Sigmoid colon (tissue), 7 donors: ENCODE results near the gene CHRNB2. TPM values are rescaled to one million over a fixed set of nuclear protein-coding genes. Genes with fewer than 3 reads are reported as not detected.

Source experiments
- DNase-seq: peaks from one replicate; pipeline ENCODE4 v3.0.0-alpha.2; 2019
- H3K27ac ChIP-seq, 4 donors: fragments of 200-600 bp; sonication (generic); one replicate each; pipeline ENCODE4 v1.5.1; 2016 to 2019; ENCODE audit warnings: mild to moderate bottlenecking in 1 of 4
- H3K27me3 ChIP-seq, 3 donors: fragments of 200-600 bp; sonication (generic); one replicate each; pipeline ENCODE4 v1.5.1; 2019; ENCODE audit warnings: mild to moderate bottlenecking in 1 of 3
- H3K36me3 ChIP-seq, 4 donors: fragments of 200-600 bp; sonication (generic); one replicate each; pipeline ENCODE4 v1.5.1; 2016 to 2019
- H3K4me1 ChIP-seq, 4 donors: fragments of 200-600 bp; sonication (generic); one replicate each; pipeline ENCODE4 v1.5.1; 2017 to 2019
- H3K4me3 ChIP-seq, 4 donors: fragments of 200-600 bp; sonication (generic); one replicate each; pipeline ENCODE4 v1.5.1; 2017 to 2019; ENCODE audit warnings: mild to moderate bottlenecking in 2 of 4, moderate library complexity in 1 of 4
- H3K9me3 ChIP-seq, 4 donors: fragments of 200-600 bp in 3 of 4; sonication (generic) in 3 of 4; one replicate each; pipeline versions ENCODE4 v1.5.1 to v1.6.1; 2013 to 2019
- EP300 ChIP-seq, 4 donors: sonication (generic); formaldehyde crosslinking; IDR thresholded peaks; one replicate each; pipeline ENCODE4 v1.6.1; 2017; ENCODE audit warnings: antibody characterized with exemption in 4 of 4
- POLR2A ChIP-seq, 2 donors: fragments of 450-650 bp; IDR thresholded peaks; one replicate each; pipeline ENCODE4 v1.6.1; 2016; ENCODE audit warnings: antibody characterized with exemption in 2 of 2, mild to moderate bottlenecking in 2 of 2, moderate library complexity in 2 of 2
- POLR2AphosphoS5 ChIP-seq, 4 donors: sonication (generic); formaldehyde crosslinking; IDR thresholded peaks; one replicate each; pipeline ENCODE4 v1.6.1; 2017; ENCODE audit warnings: antibody characterized with exemption in 4 of 4
- WGBS, 2 donors: extraction: QIAGEN DNeasy Blood & Tissue Kit; methylation state at CpG; one replicate each; pipeline ENCODE4 v1.1.7; 2013; 5-methylcytosine and 5-hydroxymethylcytosine counted together
- intact Hi-C: fragments of 100-400 bp; cut with DNase I; formaldehyde crosslinking; loops from one replicate; pipeline ENCODE4 v1.15.1; 2023
- polyA plus RNA-seq, 3 donors: library from polyadenylated mRNA; stranded (reverse); fragments of 200-250 nt; gene quantifications; one replicate each; pipeline ENCODE4 v1.2.3, GENCODE V29; 2013
- total RNA-seq, 4 donors: library from RNA; depleted of rRNA; stranded (reverse); fragments of >200 nt; gene quantifications; one replicate each; pipeline ENCODE4 v1.1.0, GENCODE V29; 2016
- TF ChIP-seq, protein P1 (sequence below), 4 experiments: fragments of 450-650 bp in 3 of 4; fragments of 200-600 bp in 1 of 4; IDR thresholded peaks; one replicate each; pipeline ENCODE4 v1.5.1; 2016 to 2019; ENCODE audit warnings: antibody characterized with exemption in 4 of 4, mild to moderate bottlenecking in 3 of 4, moderate library complexity in 2 of 4
- donor health status: healthy with polysubstance abuse.
- donor health status: Bipolar disorder and iron deficiency.
- donor health status: healthy.

CHRNB2 gene
- total and polyA plus RNA-seq, 7 donors = under 0.01 to 1.7 (median 0.95) TPM; not detected in 2

DNA sequence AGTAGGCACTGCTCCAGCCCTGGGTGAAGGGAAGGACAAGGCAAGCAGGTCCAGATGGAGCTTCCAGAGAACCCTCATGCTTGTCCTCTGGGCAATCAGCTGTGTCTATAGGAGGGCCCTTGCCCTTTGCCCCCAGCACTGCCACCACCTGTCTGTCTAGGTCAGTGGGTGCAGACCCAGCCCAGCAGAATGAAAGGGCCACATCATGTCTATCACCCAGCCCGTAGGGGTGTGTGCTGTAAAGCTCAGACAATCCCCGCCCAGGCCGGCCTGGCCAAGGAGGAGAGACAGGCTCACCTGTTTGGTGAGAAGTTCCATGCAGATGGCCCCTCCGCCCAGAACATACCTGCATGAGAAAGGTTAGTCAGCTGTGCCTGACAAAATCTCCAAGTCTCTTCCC lies 16.1 kb upstream of the CHRNB2 start:
- WGBS, 2 donors = 48 to 73% methylated on average over 4 of the region's 4 CpGs
- Histone ChIP-seq H3K27ac (no peak overlapping the region), H3K9me3 (no peaks in the 10 kb centered on the region), H3K4me1 (peaks cover 0 to 41% (median 30%) of the 10 kb centered on the region in 4 donors), H3K4me3 (no peak overlapping the region), H3K36me3 (peaks cover 30 to 76% (median 65%) of the 10 kb centered on the region in 4 donors), H3K27me3 (no peaks in the 10 kb centered on the region)
- TF ChIP-seq EP300 (IDR thresholded peaks at IDR 0.05) (no peak), POLR2A (IDR thresholded peaks at IDR 0.05) (no peak), POLR2AphosphoS5 (IDR thresholded peaks at IDR 0.05) (no peak)
- TF ChIP-seq, protein P1, sequence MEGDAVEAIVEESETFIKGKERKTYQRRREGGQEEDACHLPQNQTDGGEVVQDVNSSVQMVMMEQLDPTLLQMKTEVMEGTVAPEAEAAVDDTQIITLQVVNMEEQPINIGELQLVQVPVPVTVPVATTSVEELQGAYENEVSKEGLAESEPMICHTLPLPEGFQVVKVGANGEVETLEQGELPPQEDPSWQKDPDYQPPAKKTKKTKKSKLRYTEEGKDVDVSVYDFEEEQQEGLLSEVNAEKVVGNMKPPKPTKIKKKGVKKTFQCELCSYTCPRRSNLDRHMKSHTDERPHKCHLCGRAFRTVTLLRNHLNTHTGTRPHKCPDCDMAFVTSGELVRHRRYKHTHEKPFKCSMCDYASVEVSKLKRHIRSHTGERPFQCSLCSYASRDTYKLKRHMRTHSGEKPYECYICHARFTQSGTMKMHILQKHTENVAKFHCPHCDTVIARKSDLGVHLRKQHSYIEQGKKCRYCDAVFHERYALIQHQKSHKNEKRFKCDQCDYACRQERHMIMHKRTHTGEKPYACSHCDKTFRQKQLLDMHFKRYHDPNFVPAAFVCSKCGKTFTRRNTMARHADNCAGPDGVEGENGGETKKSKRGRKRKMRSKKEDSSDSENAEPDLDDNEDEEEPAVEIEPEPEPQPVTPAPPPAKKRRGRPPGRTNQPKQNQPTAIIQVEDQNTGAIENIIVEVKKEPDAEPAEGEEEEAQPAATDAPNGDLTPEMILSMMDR (IDR thresholded peaks at IDR 0.05) = no peak
- no peak for DNase-seq
- intact Hi-C loops = loop anchor here (10.0 kb wide), 1 partner anchor 503 kb away; the partner anchor contains the start of gene ADAM15

DNA sequence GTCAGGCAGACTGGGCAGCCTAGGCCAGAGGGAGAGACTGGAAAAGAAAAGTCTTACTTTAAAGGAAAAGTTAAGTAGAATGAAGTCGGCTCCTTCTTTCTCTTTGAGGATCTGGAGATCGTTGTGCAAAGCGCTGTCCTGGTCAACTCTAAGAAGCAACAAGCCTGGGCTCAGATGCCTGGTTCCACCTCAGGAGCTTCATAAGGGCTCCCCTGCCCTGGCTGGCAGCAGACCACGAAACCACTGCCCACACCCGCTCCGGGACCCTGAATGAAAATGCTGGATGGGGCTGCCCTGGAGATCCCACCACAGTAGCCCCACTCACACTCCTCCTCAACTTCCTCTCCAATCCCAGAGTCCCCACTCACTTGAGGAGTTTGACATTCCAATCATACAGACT lies 15.5 kb upstream of the CHRNB2 start:
- Histone ChIP-seq H3K4me1 (peaks cover 0 to 47% (median 36%) of the 10 kb centered on the region in 4 donors), H3K9me3 (no peaks in the 10 kb centered on the region), H3K4me3 (no peak overlapping the region), H3K27ac (no peak overlapping the region), H3K27me3 (no peaks in the 10 kb centered on the region), H3K36me3 (peaks cover 30 to 76% (median 65%) of the 10 kb centered on the region in 4 donors)
- TF ChIP-seq, protein P1 (IDR thresholded peaks at IDR 0.05) = no peak
- no peak for TF ChIP-seq POLR2A (IDR thresholded peaks at IDR 0.05)
- TF ChIP-seq POLR2AphosphoS5 (IDR thresholded peaks at IDR 0.05) = no peak
- TF ChIP-seq EP300 (IDR thresholded peaks at IDR 0.05) = no peak
- DNase-seq = no peak
- WGBS, 2 donors = 89 to 91% methylated on average over 6 of the region's 6 CpGs
- intact Hi-C loops = loop anchor here (10.0 kb wide), 1 partner anchor 503 kb away; the partner anchor contains the start of gene ADAM15

DNA sequence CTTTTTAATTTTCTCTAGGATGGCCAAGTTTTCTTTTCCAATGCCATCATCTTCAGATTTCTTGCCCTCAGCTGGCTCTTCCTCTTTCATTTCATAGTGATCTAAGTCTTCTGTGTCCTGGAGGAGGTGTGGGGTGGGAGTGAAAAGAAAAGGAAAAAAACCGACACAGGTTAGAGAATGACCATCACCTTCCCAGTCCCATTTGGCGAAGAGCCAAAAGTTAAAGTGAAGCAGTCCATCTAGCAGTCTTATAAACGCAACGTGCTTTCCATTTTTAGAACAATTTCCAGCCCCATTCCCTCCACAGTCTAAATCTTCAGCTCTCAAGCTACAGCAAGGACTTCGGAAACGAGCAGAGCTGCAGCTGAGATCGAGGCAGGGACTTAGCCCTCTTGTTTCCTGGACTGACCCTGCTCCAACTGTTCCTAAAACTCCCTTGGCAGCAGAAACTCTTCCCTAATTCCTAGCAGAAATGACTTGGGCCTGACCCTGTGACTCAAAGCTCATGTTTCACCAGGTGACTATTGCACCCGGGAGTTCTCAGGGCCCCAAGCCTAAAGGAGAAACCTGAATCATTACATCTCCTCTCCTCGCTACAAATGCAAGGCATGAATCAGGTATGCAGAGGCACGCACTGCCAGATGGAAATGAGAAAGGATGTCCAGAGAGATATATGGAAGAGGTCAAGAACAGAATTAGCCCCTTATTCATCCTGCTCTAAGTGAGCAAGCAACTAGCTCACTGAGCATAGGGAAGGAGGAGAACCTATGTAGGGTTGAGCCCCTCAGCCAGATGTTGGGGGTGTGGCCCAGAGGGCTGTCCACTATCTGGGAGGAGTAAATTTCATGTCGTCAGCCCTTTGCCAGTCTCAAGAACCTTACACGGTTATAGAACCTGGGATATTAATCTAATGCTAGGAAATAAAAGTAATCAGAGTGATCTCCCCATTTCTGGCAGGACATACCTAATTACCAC lies 14.2 kb upstream of the CHRNB2 start:
- Histone ChIP-seq H3K4me1 (peaks cover 0 to 52% (median 44%) of the 10 kb centered on the region in 4 donors), H3K9me3 (no peaks in the 10 kb centered on the region), H3K27ac (peak overlapping the region; percentile 18 to 59 (median 44)), H3K36me3 (peaks cover 30 to 76% (median 65%) of the 10 kb centered on the region in 4 donors), H3K4me3 (no peak overlapping the region), H3K27me3 (no peaks in the 10 kb centered on the region)
- intact Hi-C loops = loop anchor here (10.0 kb wide), 1 partner anchor 501 kb away; the partner anchor contains the start of gene ADAM15
- TF ChIP-seq EP300 (IDR thresholded peaks at IDR 0.05) (no peak), POLR2AphosphoS5 (IDR thresholded peaks at IDR 0.05) (no peak), POLR2A (IDR thresholded peaks at IDR 0.05) (no peak)
- TF ChIP-seq, protein P1 (IDR thresholded peaks at IDR 0.05) = no peak
- DNase-seq = no peak
- WGBS, 2 donors = 74 to 83% methylated on average over 12 of the region's 12 CpGs

DNA sequence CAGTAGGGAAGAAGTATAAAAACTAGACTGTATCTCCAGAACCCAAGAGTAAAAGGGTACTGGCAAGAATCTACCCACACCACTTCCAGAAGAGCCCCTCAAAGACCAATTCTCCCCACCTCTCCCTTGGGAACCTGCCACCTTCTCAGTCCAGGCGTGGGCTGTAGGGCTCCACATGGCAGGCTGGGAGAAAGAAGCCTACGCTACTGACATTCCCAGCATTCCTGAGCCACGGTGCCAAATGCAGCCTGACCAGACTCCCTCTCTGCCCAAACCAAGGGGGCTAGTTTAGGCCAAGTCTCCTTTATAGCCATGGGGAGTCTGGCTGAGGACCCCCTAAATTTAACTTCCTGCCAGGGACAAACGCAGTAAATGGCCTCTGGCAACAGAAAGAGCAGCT lies 11.2 kb upstream of the CHRNB2 start:
- peak overlapping the region; percentile 4 to 96 (median 94) for H3K27ac ChIP-seq
- no peaks in the 10 kb centered on the region for H3K27me3 ChIP-seq
- TF ChIP-seq EP300 (IDR thresholded peaks at IDR 0.05) (no peak), POLR2AphosphoS5 (IDR thresholded peaks at IDR 0.05) (no peak), POLR2A (IDR thresholded peaks at IDR 0.05) (no peak)
- TF ChIP-seq, protein P1 (IDR thresholded peaks at IDR 0.05) = no peak
- peaks cover 0 to 53% (median 47%) of the 10 kb centered on the region in 4 donors for H3K4me1 ChIP-seq
- peaks cover 14 to 46% (median 39%) of the 10 kb centered on the region in 4 donors for H3K36me3 ChIP-seq
- H3K4me3 ChIP-seq = peak overlapping the region in 3 of 4 donors; percentile 79 to 95 (median 94)
- no peak for DNase-seq
- H3K9me3 ChIP-seq = no peaks in the 10 kb centered on the region
- 42 to 47% methylated on average over 4 of the region's 4 CpGs for WGBS, 2 donors
- intact Hi-C loops = loop anchor here (5.0 to 10.0 kb wide), 3 partner anchors 149 to 498 kb away; partner anchors contain the start of genes ADAM15, ATP8B2 and IL6R
